ENCODE measurements around the gene SETD9.

- TF ChIP-seq CTCF (IDR thresholded peaks at IDR 0.05; ENCODE audit: insufficient read depth, low read depth, low read length) = no peak
- no peak for TF ChIP-seq EZH2 (IDR thresholded peaks at IDR 0.05; ENCODE audit: insufficient read depth, low read length)
These were observed 49.2 kb downstream of the SETD9 start for GRCh38 chr5:56958595-56958994.

Measured in astrocyte (in vitro differentiated cells and primary cell).